ENCODE measurements around the gene GBX1.

DNA sequence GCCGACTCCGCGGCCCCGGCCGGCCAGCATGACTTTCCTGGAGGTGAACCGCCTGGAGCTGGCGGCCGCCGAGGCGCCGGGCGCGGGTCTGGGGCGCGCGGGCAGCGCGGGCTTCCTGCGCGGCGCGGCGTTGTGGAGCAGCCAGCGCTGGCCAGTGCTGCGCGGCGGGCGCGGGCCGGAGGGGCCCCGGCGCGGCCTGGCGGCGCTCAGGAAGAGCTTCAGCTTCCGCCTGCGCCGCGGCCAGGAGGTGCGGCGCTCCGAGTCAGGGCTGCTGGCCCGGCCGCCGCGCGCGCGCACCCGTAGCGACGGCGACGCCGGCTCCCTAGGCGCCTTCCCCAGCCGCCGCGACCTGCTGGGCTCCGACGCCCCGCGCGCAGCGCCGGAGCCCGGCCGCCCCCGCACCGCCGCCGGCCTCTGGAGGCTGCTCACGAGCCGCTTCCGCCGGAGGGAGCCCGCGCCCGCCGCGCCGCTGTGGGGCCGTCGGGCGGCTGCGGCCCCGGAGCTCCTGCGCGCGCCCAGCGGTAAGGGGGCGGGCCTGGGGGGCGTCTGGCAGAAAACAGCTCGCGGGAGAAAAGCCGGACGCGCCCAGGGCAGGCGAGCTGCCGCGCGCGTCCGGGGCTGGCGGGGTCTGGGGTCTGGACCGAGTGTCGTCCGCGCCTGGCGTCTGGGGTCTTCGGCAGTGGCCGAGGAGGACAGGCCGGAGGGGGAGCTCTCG, 52.2 kb downstream of the GBX1 start:
- TF ChIP-seq, protein P1, sequence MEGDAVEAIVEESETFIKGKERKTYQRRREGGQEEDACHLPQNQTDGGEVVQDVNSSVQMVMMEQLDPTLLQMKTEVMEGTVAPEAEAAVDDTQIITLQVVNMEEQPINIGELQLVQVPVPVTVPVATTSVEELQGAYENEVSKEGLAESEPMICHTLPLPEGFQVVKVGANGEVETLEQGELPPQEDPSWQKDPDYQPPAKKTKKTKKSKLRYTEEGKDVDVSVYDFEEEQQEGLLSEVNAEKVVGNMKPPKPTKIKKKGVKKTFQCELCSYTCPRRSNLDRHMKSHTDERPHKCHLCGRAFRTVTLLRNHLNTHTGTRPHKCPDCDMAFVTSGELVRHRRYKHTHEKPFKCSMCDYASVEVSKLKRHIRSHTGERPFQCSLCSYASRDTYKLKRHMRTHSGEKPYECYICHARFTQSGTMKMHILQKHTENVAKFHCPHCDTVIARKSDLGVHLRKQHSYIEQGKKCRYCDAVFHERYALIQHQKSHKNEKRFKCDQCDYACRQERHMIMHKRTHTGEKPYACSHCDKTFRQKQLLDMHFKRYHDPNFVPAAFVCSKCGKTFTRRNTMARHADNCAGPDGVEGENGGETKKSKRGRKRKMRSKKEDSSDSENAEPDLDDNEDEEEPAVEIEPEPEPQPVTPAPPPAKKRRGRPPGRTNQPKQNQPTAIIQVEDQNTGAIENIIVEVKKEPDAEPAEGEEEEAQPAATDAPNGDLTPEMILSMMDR (IDR thresholded peaks at IDR 0.05), result no peak
- TF ChIP-seq POLR2AphosphoS5 (IDR thresholded peaks at IDR 0.05), result no peak

Data from esophagus muscularis mucosa (tissue), 3 donors.